ENCODE measurements around the gene PDZRN4. TPM values are rescaled to one million over a fixed set of nuclear protein-coding genes. Genes with fewer than 3 reads are reported as not detected.

The PDZRN4 gene
- total RNA-seq, 1 donor from 2014 or later: not detected

GRCh38 chr12:41467591-41468325, 279.6 kb downstream of the PDZRN4 start:
- DNase-seq (ENCODE audit: missing footprints) (no peak), ATAC-seq (no peak)
- intact Hi-C loops (cut with DNase I): no loop called here

GRCh38 chr12:41468341-41468740, 280.2 kb downstream of the PDZRN4 start:
- no peak for DNase-seq (ENCODE audit: missing footprints)
- intact Hi-C loops (cut with DNase I): no loop called here
- ATAC-seq: no peak

- DNase-seq (ENCODE audit: missing footprints) (no peak), ATAC-seq (no peak)
- intact Hi-C loops (cut with DNase I): no loop called here
Measured at GRCh38 chr12:41468756-41469155, 280.6 kb downstream of the PDZRN4 start.

GRCh38 chr12:41473441-41473840, 285.3 kb downstream of the PDZRN4 start:
- intact Hi-C loops (cut with DNase I): no loop called here
- ATAC-seq (no peak), DNase-seq (ENCODE audit: missing footprints) (no peak)

- no peak for ATAC-seq
- DNase-seq (ENCODE audit: missing footprints): no peak
- intact Hi-C loops (cut with DNase I): no loop called here
Measured at GRCh38 chr12:41474001-41474400, 285.9 kb downstream of the PDZRN4 start.

- ATAC-seq: no peak
- intact Hi-C loops (cut with DNase I): no loop called here
Measured at GRCh38 chr12:41476499-41477439, 288.6 kb downstream of the PDZRN4 start.

GRCh38 chr12:41479426-41479825, 291.3 kb downstream of the PDZRN4 start:
- intact Hi-C loops (cut with DNase I): no loop called here
- DNase-seq (ENCODE audit: missing footprints) (no peak), ATAC-seq (no peak)

More at GRCh38 chr12:41476499-41477439, 288.6 kb downstream of the PDZRN4 start:
- DNase-seq (ENCODE audit: missing footprints): no peak

- no peak for ATAC-seq
- DNase-seq (ENCODE audit: missing footprints): no peak
- intact Hi-C loops (cut with DNase I): no loop called here
Measured at GRCh38 chr12:41485203-41485602, 297.1 kb downstream of the PDZRN4 start.

- no peak for DNase-seq (ENCODE audit: missing footprints)
- ATAC-seq: no peak
- intact Hi-C loops (cut with DNase I): no loop called here
Measured at GRCh38 chr12:41486718-41487117, 298.6 kb downstream of the PDZRN4 start.

- intact Hi-C loops (cut with DNase I): no loop called here
- DNase-seq (ENCODE audit: missing footprints) (no peak), ATAC-seq (no peak)
Measured at GRCh38 chr12:41496009-41496408, 307.9 kb downstream of the PDZRN4 start.

- no peak for ATAC-seq
Measured at GRCh38 chr12:41497409-41497808, 309.3 kb downstream of the PDZRN4 start.

GRCh38 chr12:41504976-41505375, 316.9 kb downstream of the PDZRN4 start:
- ATAC-seq (no peak), DNase-seq (ENCODE audit: missing footprints) (no peak)
- intact Hi-C loops (cut with DNase I): no loop called here

More at GRCh38 chr12:41497409-41497808, 309.3 kb downstream of the PDZRN4 start:
- DNase-seq (ENCODE audit: missing footprints): no peak
- intact Hi-C loops (cut with DNase I): no loop called here

GRCh38 chr12:41507286-41507685, 319.2 kb downstream of the PDZRN4 start:
- ATAC-seq (no peak), DNase-seq (ENCODE audit: missing footprints) (no peak)
- intact Hi-C loops (cut with DNase I): no loop called here

GRCh38 chr12:41509271-41510055, 321.3 kb downstream of the PDZRN4 start:
- intact Hi-C loops (cut with DNase I): no loop called here

GRCh38 chr12:41510470-41510869, 322.4 kb downstream of the PDZRN4 start:
- intact Hi-C loops (cut with DNase I): no loop called here
- no peak for DNase-seq (ENCODE audit: missing footprints)
- no peak for ATAC-seq

More at GRCh38 chr12:41509271-41510055, 321.3 kb downstream of the PDZRN4 start:
- DNase-seq (ENCODE audit: missing footprints) (no peak), ATAC-seq (no peak)

- intact Hi-C loops (cut with DNase I): no loop called here
- no peak for ATAC-seq
Measured at GRCh38 chr12:41511247-41511646, 323.1 kb downstream of the PDZRN4 start.

GRCh38 chr12:41512497-41512896, 324.4 kb downstream of the PDZRN4 start:
- DNase-seq (ENCODE audit: missing footprints) (no peak), ATAC-seq (peak; percentile 37)
- intact Hi-C loops (cut with DNase I): no loop called here

More at GRCh38 chr12:41511247-41511646, 323.1 kb downstream of the PDZRN4 start:
- no peak for DNase-seq (ENCODE audit: missing footprints)

- ATAC-seq (no peak), DNase-seq (ENCODE audit: missing footprints) (no peak)
- intact Hi-C loops (cut with DNase I): no loop called here
Measured at GRCh38 chr12:41514021-41514777, 326.1 kb downstream of the PDZRN4 start.

Measured in Right ventricle myocardium inferior (tissue), 1 donor.